NCI-H1436 treated with DMSO at 0.1 percent for 48 hours (cell line): ENCODE results near the gene PLCB2.

Experiments
- DNase-seq: peaks from one replicate; lab custom pipeline; 2025; lab: John Stamatoyannopoulos, UW

The PLCB2 gene

GRCh38 chr15:40307421-40308211, at the start of gene PLCB2:
PLCB2 (minus strand) TSS chr15:40307935; CDS start chr15:40307672, 263 bp downstream.
- DNase-seq: no peak

- DNase-seq: no peak
Observed at GRCh38 chr15:40357246-40357645, 49.5 kb upstream of the PLCB2 start.

GRCh38 chr15:40355976-40356585, 48.3 kb upstream of the PLCB2 start:
- DNase-seq: no peak

GRCh38 chr15:40354408-40355171, 46.9 kb upstream of the PLCB2 start:
- no peak for DNase-seq

- DNase-seq: no peak
Observed at GRCh38 chr15:40353697-40354096, 46.0 kb upstream of the PLCB2 start.

GRCh38 chr15:40352281-40352901, 44.7 kb upstream of the PLCB2 start:
- DNase-seq: no peak

- no peak for DNase-seq
Observed at GRCh38 chr15:40349163-40349562, 41.4 kb upstream of the PLCB2 start.

GRCh38 chr15:40348474-40348870, 40.7 kb upstream of the PLCB2 start:
- DNase-seq: no peak

- no peak for DNase-seq
Observed at GRCh38 chr15:40347559-40348473, 40.1 kb upstream of the PLCB2 start.

GRCh38 chr15:40346579-40347558, 39.1 kb upstream of the PLCB2 start:
- DNase-seq: no peak

GRCh38 chr15:40345867-40346578, 38.3 kb upstream of the PLCB2 start:
- DNase-seq: no peak

GRCh38 chr15:40345225-40345866, 37.6 kb upstream of the PLCB2 start:
- no peak for DNase-seq

GRCh38 chr15:40344631-40345120, 36.9 kb upstream of the PLCB2 start:
- DNase-seq: peak; percentile 54

- DNase-seq: no peak
Observed at GRCh38 chr15:40344217-40344616, 36.5 kb upstream of the PLCB2 start.

GRCh38 chr15:40343512-40343911, 35.8 kb upstream of the PLCB2 start:
- no peak for DNase-seq

- no peak for DNase-seq
Observed at GRCh38 chr15:40342416-40343320, 34.9 kb upstream of the PLCB2 start.

GRCh38 chr15:40340740-40341400, 33.1 kb upstream of the PLCB2 start, which contains the start of gene CCDC9B:
CCDC9B (minus strand) TSS chr15:40340939; CDS start chr15:40340819, 120 bp downstream.
- peak; percentile 35 for DNase-seq
